OCI-LY7 (cell line): Measurements from ENCODE around the gene CDK15.

ENCODE experiments used
- CTCF ChIP-seq: fragments of 200-600 bp; sonication (generic); conservative IDR thresholded peaks from 2 replicates; pipeline ENCODE4 v1.5.1; 2014; ENCODE audit warnings: mild to moderate bottlenecking, antibody characterized with exemption, low read length, moderate library complexity, mixed read lengths
- EZH2phosphoT487 ChIP-seq: fragments of 200-600 bp; sonication (generic); IDR thresholded peaks from 2 replicates; pipeline ENCODE4 v1.6.1; 2018; ENCODE audit warnings: low read depth, borderline replicate concordance, mild to moderate bottlenecking, mixed run types, antibody characterized with exemption, low read length, moderate library complexity, mixed read lengths

- TF ChIP-seq CTCF (peak; percentile 24; the same call in 1 of the 2 replicates), EZH2phosphoT487 (no peak)
These were observed 109.1 kb downstream of the CDK15 start for GRCh38 chr2:201915446-201915845.
